NB4 (cell line): ENCODE results near the gene SUPT7L.

ENCODE experiments used
- DNase-seq: peaks from one replicate; pipeline ENCODE4 v3.0.0; 2010; ENCODE audit warnings: low read depth
- H3K4me3 ChIP-seq: one replicate; pipeline ENCODE4 v1.5.1; 2011; ENCODE audit warnings: mild to moderate bottlenecking, low read depth, low read length, moderate library complexity
- CTCF ChIP-seq: IDR thresholded peaks from one replicate; pipeline ENCODE4 v1.5.1; 2012; ENCODE audit warnings: low read depth, low read length
- MAX ChIP-seq: IDR thresholded peaks from 2 replicates; pipeline ENCODE4 v1.6.1; 2011; ENCODE audit warnings: low read depth, low read length
- MYC ChIP-seq: IDR thresholded peaks from 2 replicates; pipeline ENCODE4 v1.6.1; 2011; ENCODE audit warnings: low read depth, low read length
- POLR2A ChIP-seq: IDR thresholded peaks from 2 replicates; pipeline ENCODE4 v1.6.1; 2011; ENCODE audit warnings: mild to moderate bottlenecking; ENCODE audit not compliant: insufficient read length; ENCODE audit errors: extremely low read depth

SUPT7L gene

GRCh38 chr2:27652341-27652740 lies 11.1 kb downstream of the SUPT7L start:
- TF ChIP-seq MYC (no peak), MAX (no peak), POLR2A (no peak), CTCF (no peak)
- no peak overlapping the region for H3K4me3 ChIP-seq

GRCh38 chr2:27651056-27651455 lies 12.4 kb downstream of the SUPT7L start:
- no peak overlapping the region for H3K4me3 ChIP-seq
- TF ChIP-seq MYC (no peak), MAX (no peak), CTCF (no peak), POLR2A (no peak)
- no peak for DNase-seq

More at GRCh38 chr2:27652341-27652740, 11.1 kb downstream of the SUPT7L start:
- DNase-seq, result no peak

- H3K4me3 ChIP-seq, result no peak overlapping the region
- DNase-seq, result no peak
- TF ChIP-seq MAX (no peak), MYC (no peak)
Measured at GRCh38 chr2:27647737-27648136, 15.7 kb downstream of the SUPT7L start.

- no peak for TF ChIP-seq MAX
- TF ChIP-seq CTCF, result no peak
- no peak for TF ChIP-seq POLR2A
- TF ChIP-seq MYC, result no peak
- H3K4me3 ChIP-seq, result no peak overlapping the region
- DNase-seq, result no peak
Measured at GRCh38 chr2:27647289-27647688, 16.1 kb downstream of the SUPT7L start.

GRCh38 chr2:27645197-27645596 lies 18.2 kb downstream of the SUPT7L start:
- TF ChIP-seq MYC, result no peak
- no peak for TF ChIP-seq POLR2A
- TF ChIP-seq CTCF, result no peak
- TF ChIP-seq MAX, result no peak
- DNase-seq, result no peak

GRCh38 chr2:27640722-27641245 lies 22.6 kb downstream of the SUPT7L start:
- no peak for DNase-seq
- H3K4me3 ChIP-seq, result no peak overlapping the region
- TF ChIP-seq CTCF, result no peak

More at GRCh38 chr2:27645197-27645596, 18.2 kb downstream of the SUPT7L start:
- H3K4me3 ChIP-seq, result no peak overlapping the region
